ENCODE measurements around the gene GDF10. TPM values are rescaled to one million over a fixed set of nuclear protein-coding genes. Genes with fewer than 3 reads are reported as not detected.

GDF10 gene
- total and polyA plus RNA-seq, 2 experiments from 2014 or later, result 2.5 to 5.7 TPM

GRCh38 chr10:47288916-47289495, 11.0 kb upstream of the GDF10 start:
- Histone ChIP-seq H3K9me2 (replicated peaks; ENCODE audit: insufficient read depth) (no peaks in the 10 kb centered on the region), H3K4me2 (no peak overlapping the region), H3K4me3 (no peak overlapping the region), H3K27me3 (peaks cover 27% of the 10 kb centered on the region), H2AFZ (no peak overlapping the region), H3K36me3 (replicated peaks; ENCODE audit: insufficient read depth, low read depth) (no peaks in the 10 kb centered on the region), H3K79me2 (no peaks in the 10 kb centered on the region), H3K9me3 (ENCODE audit: low read depth) (no peaks in the 10 kb centered on the region), H3K4me1 (ENCODE audit: insufficient read depth) (peaks cover 5% of the 10 kb centered on the region), H4K20me1 (ENCODE audit: insufficient read depth, poor library complexity, severe bottlenecking) (no peaks in the 10 kb centered on the region), H3K27ac (no peak overlapping the region)
- DNase-seq (ENCODE audit: low spot score), result no peak
- 77% methylated on average over 9 of the region's 9 CpGs for WGBS (ENCODE audit: low lambda C conversion rate, missing lambda C conversion rate)
- TF ChIP-seq EZH2 (IDR thresholded peaks at IDR 0.05; ENCODE audit: borderline replicate concordance), result no peak

- Histone ChIP-seq H4K20me1 (ENCODE audit: insufficient read depth, poor library complexity, severe bottlenecking) (no peaks in the 10 kb centered on the region), H2AFZ (no peak overlapping the region), H3K27me3 (peaks cover 31% of the 10 kb centered on the region), H3K27ac (no peak overlapping the region), H3K4me2 (no peak overlapping the region), H3K4me3 (no peak overlapping the region), H3K36me3 (replicated peaks; ENCODE audit: insufficient read depth, low read depth) (no peaks in the 10 kb centered on the region), H3K9me2 (replicated peaks; ENCODE audit: insufficient read depth) (no peaks in the 10 kb centered on the region), H3K9me3 (ENCODE audit: low read depth) (no peaks in the 10 kb centered on the region), H3K4me1 (ENCODE audit: insufficient read depth) (peaks cover 5% of the 10 kb centered on the region), H3K79me2 (no peaks in the 10 kb centered on the region)
- WGBS (ENCODE audit: low lambda C conversion rate, missing lambda C conversion rate), result 86% methylated on average over 6 of the region's 6 CpGs
- DNase-seq (ENCODE audit: low spot score), result no peak
- TF ChIP-seq CTCF (IDR thresholded peaks at IDR 0.05; ENCODE audit: poor library complexity) (no peak), EZH2 (IDR thresholded peaks at IDR 0.05; ENCODE audit: borderline replicate concordance) (no peak), EZH2phosphoT487 (IDR thresholded peaks at IDR 0.05; ENCODE audit: low read depth, severe bottlenecking, unreplicated experiment) (no peak)
These were observed 10.1 kb upstream of the GDF10 start for GRCh38 chr10:47289921-47290320.

GRCh38 chr10:47290338-47290737, 9.7 kb upstream of the GDF10 start:
- H4K20me1 ChIP-seq (ENCODE audit: insufficient read depth, poor library complexity, severe bottlenecking), result no peaks in the 10 kb centered on the region
- H3K9me3 ChIP-seq (ENCODE audit: low read depth), result no peaks in the 10 kb centered on the region
- no peaks in the 10 kb centered on the region for H3K9me2 ChIP-seq (replicated peaks; ENCODE audit: insufficient read depth)
- H3K4me3 ChIP-seq, result no peak overlapping the region
- no peak overlapping the region for H3K27ac ChIP-seq
- H3K27me3 ChIP-seq, result peaks cover 33% of the 10 kb centered on the region
- DNase-seq (ENCODE audit: low spot score), result no peak
- no peak overlapping the region for H2AFZ ChIP-seq
- TF ChIP-seq EZH2phosphoT487 (IDR thresholded peaks at IDR 0.05; ENCODE audit: low read depth, severe bottlenecking, unreplicated experiment), result no peak
- TF ChIP-seq CTCF (IDR thresholded peaks at IDR 0.05; ENCODE audit: poor library complexity), result no peak
- TF ChIP-seq EZH2 (IDR thresholded peaks at IDR 0.05; ENCODE audit: borderline replicate concordance), result no peak
- H3K4me1 ChIP-seq (ENCODE audit: insufficient read depth), result peaks cover 5% of the 10 kb centered on the region
- H3K79me2 ChIP-seq, result no peaks in the 10 kb centered on the region
- WGBS (ENCODE audit: low lambda C conversion rate, missing lambda C conversion rate), result 73% methylated on average over 3 of the region's 3 CpGs
- no peak overlapping the region for H3K4me2 ChIP-seq
- H3K36me3 ChIP-seq (replicated peaks; ENCODE audit: insufficient read depth, low read depth), result no peaks in the 10 kb centered on the region

- TF ChIP-seq EZH2 (IDR thresholded peaks at IDR 0.05; ENCODE audit: borderline replicate concordance) (no peak), EZH2phosphoT487 (IDR thresholded peaks at IDR 0.05; ENCODE audit: low read depth, severe bottlenecking, unreplicated experiment) (no peak), CTCF (IDR thresholded peaks at IDR 0.05; ENCODE audit: poor library complexity) (no peak)
- no peak overlapping the region for H3K27ac ChIP-seq
- H3K9me3 ChIP-seq (ENCODE audit: low read depth), result no peaks in the 10 kb centered on the region
- no peak overlapping the region for H3K4me2 ChIP-seq
- H3K4me1 ChIP-seq (ENCODE audit: insufficient read depth), result peaks cover 5% of the 10 kb centered on the region
- WGBS (ENCODE audit: low lambda C conversion rate, missing lambda C conversion rate), result 86% methylated on average over 3 of the region's 3 CpGs
- no peaks in the 10 kb centered on the region for H4K20me1 ChIP-seq (ENCODE audit: insufficient read depth, poor library complexity, severe bottlenecking)
- H2AFZ ChIP-seq, result no peak overlapping the region
- no peaks in the 10 kb centered on the region for H3K79me2 ChIP-seq
- no peaks in the 10 kb centered on the region for H3K9me2 ChIP-seq (replicated peaks; ENCODE audit: insufficient read depth)
- no peak for DNase-seq (ENCODE audit: low spot score)
- H3K4me3 ChIP-seq, result no peak overlapping the region
- peaks cover 25% of the 10 kb centered on the region for H3K27me3 ChIP-seq
- no peaks in the 10 kb centered on the region for H3K36me3 ChIP-seq (replicated peaks; ENCODE audit: insufficient read depth, low read depth)
These were observed 8.3 kb upstream of the GDF10 start for GRCh38 chr10:47291682-47292081.
